WTC11 (cell line): ENCODE results near the gene CTAGE9. TPM values are rescaled to one million over a fixed set of nuclear protein-coding genes. Genes with fewer than 3 reads are reported as not detected.

ENCODE experiments used
- ATAC-seq: fragments of 200-7000 bp; cut with Tn5 transposase; 2 replicates; pipeline ENCODE4 v1.10.0; 2021; ENCODE audit warnings: mild to moderate bottlenecking, moderate library complexity
- CTCF ChIA-PET: fragments of 300-600 bp; sonication (Branson Sonifier 250); formaldehyde crosslinking; loops from one replicate; lab custom pipeline; 2021; ENCODE audit warnings: antibody characterized with exemption; lab: Charles Lee
- POLR2A ChIA-PET: fragments of 350-600 bp; sonication (Branson Sonifier 250); formaldehyde crosslinking; loops from one replicate; lab custom pipeline; 2021; ENCODE audit warnings: antibody characterized with exemption; lab: Charles Lee
- DNase-seq: peaks from one replicate; pipeline ENCODE4 v3.0.0; 2021; ENCODE audit warnings: low spot score
- H3K27ac Mint-ChIP-seq: 2 replicates; pipeline ENCODE4 v1.8.0; 2021; ENCODE audit warnings: mixed read lengths
- H3K27me3 Mint-ChIP-seq: 2 replicates; pipeline ENCODE4 v1.8.0; 2021; ENCODE audit warnings: low read depth, mild to moderate bottlenecking, moderate library complexity, mixed read lengths
- H3K36me3 Mint-ChIP-seq: 2 replicates; pipeline ENCODE4 v1.8.0; 2021; ENCODE audit warnings: mixed read lengths
- H3K4me1 Mint-ChIP-seq: 2 replicates; pipeline ENCODE4 v1.8.0; 2022; ENCODE audit warnings: mixed read lengths
- H3K4me3 Mint-ChIP-seq: 2 replicates; pipeline ENCODE4 v1.8.0; 2021; ENCODE audit warnings: mild to moderate bottlenecking, moderate library complexity, mixed read lengths
- H3K9me3 Mint-ChIP-seq: 2 replicates; pipeline ENCODE4 v1.8.0; 2021; ENCODE audit warnings: mixed read lengths
- AFF4 ChIP-seq: sonication (generic); formaldehyde crosslinking; IDR thresholded peaks from 2 replicates; pipeline ENCODE4 v1.8.1; 2023; ENCODE audit warnings: mild to moderate bottlenecking, missing genetic modification reagents, borderline replicate concordance
- E2F1 ChIP-seq: sonication (generic); formaldehyde crosslinking; IDR thresholded peaks from 2 replicates; pipeline ENCODE4 v1.8.0; 2022; ENCODE audit warnings: mild to moderate bottlenecking, missing genetic modification reagents
- E2F5 ChIP-seq: sonication (generic); formaldehyde crosslinking; IDR thresholded peaks from 2 replicates; pipeline ENCODE4 v1.8.1; 2022; ENCODE audit warnings: mild to moderate bottlenecking, moderate library complexity, missing genetic modification reagents
- FOXP1 ChIP-seq: sonication (generic); formaldehyde crosslinking; IDR thresholded peaks from 2 replicates; pipeline ENCODE4 v1.8.0; 2022; ENCODE audit warnings: missing genetic modification reagents, mild to moderate bottlenecking, moderate library complexity, borderline replicate concordance
- GABPB1 ChIP-seq: sonication (generic); formaldehyde crosslinking; IDR thresholded peaks from 2 replicates; pipeline ENCODE4 v1.8.1; 2023; ENCODE audit warnings: mild to moderate bottlenecking, missing genetic modification reagents
- HMGA2 ChIP-seq: fragments of 250-450 bp; sonication (Bioruptor Pico); IDR thresholded peaks from 2 replicates; pipeline ENCODE4 v1.4.0; 2021; ENCODE audit warnings: mild to moderate bottlenecking, moderate library complexity
- JUN ChIP-seq: sonication (generic); formaldehyde crosslinking; IDR thresholded peaks from 2 replicates; pipeline ENCODE4 v1.8.0; 2023; ENCODE audit warnings: mild to moderate bottlenecking, missing genetic modification reagents
- MXD4 ChIP-seq: fragments of 250-450 bp; sonication (Bioruptor Pico); IDR thresholded peaks from 2 replicates; pipeline ENCODE4 v1.8.0; 2021; ENCODE audit warnings: mild to moderate bottlenecking, moderate library complexity, borderline replicate concordance
- RORB ChIP-seq: fragments of 250-450 bp; sonication (Bioruptor Pico); IDR thresholded peaks from 2 replicates; pipeline ENCODE4 v1.9.0; 2021; ENCODE audit warnings: mild to moderate bottlenecking
- SP1 ChIP-seq: sonication (generic); formaldehyde crosslinking; conservative IDR thresholded peaks from 2 replicates; pipeline ENCODE4 v1.8.1; 2022; ENCODE audit warnings: missing genetic modification reagents
- TEAD4 ChIP-seq: sonication (generic); formaldehyde crosslinking; IDR thresholded peaks from 2 replicates; pipeline ENCODE4 v1.8.0; 2022; ENCODE audit warnings: mild to moderate bottlenecking, missing genetic modification reagents
- TP53 ChIP-seq: sonication (generic); formaldehyde crosslinking; IDR thresholded peaks from 2 replicates; pipeline ENCODE4 v1.8.1; 2023; ENCODE audit warnings: mild to moderate bottlenecking, missing genetic modification reagents
- USF2 ChIP-seq: sonication (generic); formaldehyde crosslinking; IDR thresholded peaks from 2 replicates; pipeline ENCODE4 v1.8.1; 2023; ENCODE audit warnings: mild to moderate bottlenecking, missing genetic modification reagents, moderate library complexity
- ZNF396 ChIP-seq: fragments of 250-450 bp; sonication (Bioruptor Pico); IDR thresholded peaks from 2 replicates; pipeline ENCODE4 v1.8.0; 2021; ENCODE audit warnings: mild to moderate bottlenecking, moderate library complexity, borderline replicate concordance
- total RNA-seq: library from RNA; stranded (reverse); gene quantifications from 3 replicates; pipeline ENCODE4 v1.2.3, GENCODE V29; 2021
- TF ChIP-seq, protein P1 (sequence below): sonication (generic); formaldehyde crosslinking; IDR thresholded peaks from 2 replicates; pipeline ENCODE4 v1.8.1; 2023; ENCODE audit warnings: mild to moderate bottlenecking, missing genetic modification reagents, moderate library complexity
- TF ChIP-seq, protein P2 (sequence below): fragments of 250-450 bp; sonication (Bioruptor Pico); conservative IDR thresholded peaks from 2 replicates; pipeline ENCODE4 v1.9.0; 2021; ENCODE audit warnings: mild to moderate bottlenecking
- TF ChIP-seq, protein P3 (sequence below): fragments of 250-450 bp; sonication (Bioruptor Pico); IDR thresholded peaks from 2 replicates; pipeline ENCODE4 v1.8.0; 2021; ENCODE audit warnings: mild to moderate bottlenecking
- TF ChIP-seq, protein P4 (sequence below): fragments of 250-450 bp; sonication (Bioruptor Pico); IDR thresholded peaks from 2 replicates; pipeline ENCODE4 v1.9.0; 2021; ENCODE audit warnings: mild to moderate bottlenecking
- TF ChIP-seq, protein P5 (sequence below): sonication (generic); formaldehyde crosslinking; IDR thresholded peaks from 2 replicates; pipeline ENCODE4 v1.8.0; 2022; ENCODE audit warnings: mild to moderate bottlenecking, missing genetic modification reagents

Gene CTAGE9
- total RNA-seq, 1 experiment from 2014 or later: 0.09 TPM

GRCh38 chr6:131721161-131721560 lies 10.3 kb upstream of the CTAGE9 start:
- Mint-ChIP-seq H3K9me3 (peaks cover 2% of the 10 kb centered on the region), H3K27ac (no peak overlapping the region), H3K36me3 (no peaks in the 10 kb centered on the region), H3K4me1 (peaks cover 8% of the 10 kb centered on the region), H3K4me3 (no peak overlapping the region), H3K27me3 (peaks cover 17% of the 10 kb centered on the region)
- ChIA-PET POLR2A (no interaction called here), CTCF (interaction anchor here (0.8 to 1.0 kb wide), 2 partner anchors 26 to 497 kb away, joined by 3 read pairs; no protein-coding TSS in a partner anchor)
- TF ChIP-seq, protein P1, sequence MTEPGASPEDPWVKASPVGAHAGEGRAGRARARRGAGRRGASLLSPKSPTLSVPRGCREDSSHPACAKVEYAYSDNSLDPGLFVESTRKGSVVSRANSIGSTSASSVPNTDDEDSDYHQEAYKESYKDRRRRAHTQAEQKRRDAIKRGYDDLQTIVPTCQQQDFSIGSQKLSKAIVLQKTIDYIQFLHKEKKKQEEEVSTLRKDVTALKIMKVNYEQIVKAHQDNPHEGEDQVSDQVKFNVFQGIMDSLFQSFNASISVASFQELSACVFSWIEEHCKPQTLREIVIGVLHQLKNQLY: no peak
- TF ChIP-seq FOXP1 (CRISPR knock-in tag) (no peak), ZNF396 (CRISPR knock-in tag) (no peak), E2F5 (CRISPR knock-in tag) (no peak), RORB (CRISPR knock-in tag) (no peak)
- TF ChIP-seq, protein P2, sequence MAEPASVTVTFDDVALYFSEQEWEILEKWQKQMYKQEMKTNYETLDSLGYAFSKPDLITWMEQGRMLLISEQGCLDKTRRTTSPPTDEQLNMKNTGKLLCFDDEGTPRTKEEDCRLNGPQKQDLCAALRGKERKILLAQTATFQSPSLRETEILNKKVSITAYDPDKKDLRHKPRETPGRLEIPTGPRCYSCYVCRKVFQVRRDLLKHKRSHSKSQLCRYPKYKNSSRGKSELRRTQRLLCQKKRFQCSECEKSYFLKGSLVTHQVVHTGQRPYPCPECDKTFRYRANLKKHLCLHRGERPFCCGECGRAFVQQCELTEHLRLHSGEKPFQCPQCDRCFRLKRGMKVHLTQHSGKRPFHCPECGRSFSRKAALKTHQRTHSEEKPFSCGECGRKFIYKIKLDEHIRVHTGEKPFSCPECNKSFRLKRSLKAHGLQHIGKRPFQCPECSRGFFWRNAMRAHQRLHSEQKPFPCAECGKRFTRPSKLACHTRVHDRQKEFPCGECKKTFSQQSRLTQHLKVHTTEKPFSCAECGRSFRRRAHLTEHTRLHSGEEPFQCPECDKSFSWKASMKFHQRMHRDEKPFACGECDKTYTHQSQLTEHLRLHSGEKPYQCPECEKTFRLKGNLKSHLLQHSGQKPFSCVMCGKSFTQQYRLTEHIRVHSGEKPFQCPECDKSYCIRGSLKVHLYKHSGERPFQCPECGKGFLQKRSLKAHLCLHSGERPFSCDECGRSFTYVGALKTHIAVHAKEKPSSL (CRISPR knock-in tag): no peak
- no peak for ATAC-seq
- DNase-seq: no peak

GRCh38 chr6:131717836-131718542 lies 7.2 kb upstream of the CTAGE9 start:
- CTCF ChIA-PET: interaction anchor here (0.8 to 2.2 kb wide), 2 partner anchors 22 to 90 kb away, joined by 3 to 5 read pairs; partner anchors contain the start of gene MED23

More at GRCh38 chr6:131717836-131718542, 7.2 kb upstream of the CTAGE9 start:
- no peaks in the 10 kb centered on the region for H3K9me3 Mint-ChIP-seq
- no peak for ATAC-seq
- TF ChIP-seq SP1 (CRISPR knock-in tag) (no peak), MXD4 (no peak), JUN (CRISPR knock-in tag) (no peak), AFF4 (no peak), TEAD4 (CRISPR knock-in tag) (no peak), USF2 (CRISPR knock-in tag) (no peak), HMGA2 (CRISPR knock-in tag) (no peak), TP53 (CRISPR knock-in tag) (no peak), E2F1 (CRISPR knock-in tag) (no peak), GABPB1 (no peak)
- TF ChIP-seq, protein P3, sequence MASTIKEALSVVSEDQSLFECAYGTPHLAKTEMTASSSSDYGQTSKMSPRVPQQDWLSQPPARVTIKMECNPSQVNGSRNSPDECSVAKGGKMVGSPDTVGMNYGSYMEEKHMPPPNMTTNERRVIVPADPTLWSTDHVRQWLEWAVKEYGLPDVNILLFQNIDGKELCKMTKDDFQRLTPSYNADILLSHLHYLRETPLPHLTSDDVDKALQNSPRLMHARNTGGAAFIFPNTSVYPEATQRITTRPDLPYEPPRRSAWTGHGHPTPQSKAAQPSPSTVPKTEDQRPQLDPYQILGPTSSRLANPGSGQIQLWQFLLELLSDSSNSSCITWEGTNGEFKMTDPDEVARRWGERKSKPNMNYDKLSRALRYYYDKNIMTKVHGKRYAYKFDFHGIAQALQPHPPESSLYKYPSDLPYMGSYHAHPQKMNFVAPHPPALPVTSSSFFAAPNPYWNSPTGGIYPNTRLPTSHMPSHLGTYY (CRISPR knock-in tag): no peak
- TF ChIP-seq, protein P4, sequence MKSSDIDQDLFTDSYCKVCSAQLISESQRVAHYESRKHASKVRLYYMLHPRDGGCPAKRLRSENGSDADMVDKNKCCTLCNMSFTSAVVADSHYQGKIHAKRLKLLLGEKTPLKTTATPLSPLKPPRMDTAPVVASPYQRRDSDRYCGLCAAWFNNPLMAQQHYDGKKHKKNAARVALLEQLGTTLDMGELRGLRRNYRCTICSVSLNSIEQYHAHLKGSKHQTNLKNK (CRISPR knock-in tag): no peak
- TF ChIP-seq, protein P5, sequence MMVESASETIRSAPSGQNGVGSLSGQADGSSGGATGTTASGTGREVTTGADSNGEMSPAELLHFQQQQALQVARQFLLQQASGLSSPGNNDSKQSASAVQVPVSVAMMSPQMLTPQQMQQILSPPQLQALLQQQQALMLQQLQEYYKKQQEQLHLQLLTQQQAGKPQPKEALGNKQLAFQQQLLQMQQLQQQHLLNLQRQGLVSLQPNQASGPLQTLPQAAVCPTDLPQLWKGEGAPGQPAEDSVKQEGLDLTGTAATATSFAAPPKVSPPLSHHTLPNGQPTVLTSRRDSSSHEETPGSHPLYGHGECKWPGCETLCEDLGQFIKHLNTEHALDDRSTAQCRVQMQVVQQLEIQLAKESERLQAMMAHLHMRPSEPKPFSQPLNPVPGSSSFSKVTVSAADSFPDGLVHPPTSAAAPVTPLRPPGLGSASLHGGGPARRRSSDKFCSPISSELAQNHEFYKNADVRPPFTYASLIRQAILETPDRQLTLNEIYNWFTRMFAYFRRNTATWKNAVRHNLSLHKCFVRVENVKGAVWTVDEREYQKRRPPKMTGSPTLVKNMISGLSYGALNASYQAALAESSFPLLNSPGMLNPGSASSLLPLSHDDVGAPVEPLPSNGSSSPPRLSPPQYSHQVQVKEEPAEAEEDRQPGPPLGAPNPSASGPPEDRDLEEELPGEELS (CRISPR knock-in tag): no peak
- TF ChIP-seq, all 79 proteins: peak for 0
- Mint-ChIP-seq H3K36me3 (no peaks in the 10 kb centered on the region), H3K4me1 (no peaks in the 10 kb centered on the region), H3K27ac (no peak overlapping the region), H3K27me3 (peaks cover 17% of the 10 kb centered on the region), H3K4me3 (no peak overlapping the region)
- no peak for DNase-seq
- POLR2A ChIA-PET: no interaction called here
